Chondrocyte (in vitro differentiated cells): ENCODE data around the gene SPOCK3. TPM values are rescaled to one million over a fixed set of nuclear protein-coding genes. Genes with fewer than 3 reads are reported as not detected.

ENCODE experiments used
- DNase-seq: peaks from one replicate; pipeline ENCODE4 v3.0.0; 2021; ENCODE audit warnings: mixed read lengths, low spot score
- H3K27ac Mint-ChIP-seq: one replicate; pipeline ENCODE4 v1.8.0; 2021; ENCODE audit warnings: mild to moderate bottlenecking, moderate library complexity, mixed read lengths; ENCODE audit not compliant: unreplicated experiment
- H3K27me3 Mint-ChIP-seq: 2 replicates; pipeline ENCODE4 v1.8.0; 2021; ENCODE audit warnings: low read depth, mixed read lengths
- H3K36me3 Mint-ChIP-seq: 2 replicates; pipeline ENCODE4 v1.8.0; 2021; ENCODE audit warnings: low read depth, mixed read lengths
- H3K4me1 Mint-ChIP-seq: 2 replicates; pipeline ENCODE4 v1.8.0; 2021; ENCODE audit warnings: low read depth, mild to moderate bottlenecking, mixed read lengths
- H3K4me3 Mint-ChIP-seq: one replicate; pipeline ENCODE4 v1.8.0; 2021; ENCODE audit warnings: mild to moderate bottlenecking, moderate library complexity, mixed read lengths; ENCODE audit not compliant: unreplicated experiment
- H3K9me3 Mint-ChIP-seq: 2 replicates; pipeline ENCODE4 v1.8.0; 2021; ENCODE audit warnings: low read depth, mixed read lengths
- CTCF ChIP-seq: fragments of 200-600 bp; sonication (generic); IDR thresholded peaks from 2 replicates; pipeline ENCODE4 v1.5.0; 2021; ENCODE audit warnings: antibody characterized with exemption, mild to moderate bottlenecking, moderate library complexity
- total RNA-seq: library from RNA; stranded (reverse); gene quantifications from 3 replicates; pipeline ENCODE4 v1.2.1, GENCODE V29; 2021

The SPOCK3 gene
- total RNA-seq, 1 donor from 2014 or later, result not detected

DNA sequence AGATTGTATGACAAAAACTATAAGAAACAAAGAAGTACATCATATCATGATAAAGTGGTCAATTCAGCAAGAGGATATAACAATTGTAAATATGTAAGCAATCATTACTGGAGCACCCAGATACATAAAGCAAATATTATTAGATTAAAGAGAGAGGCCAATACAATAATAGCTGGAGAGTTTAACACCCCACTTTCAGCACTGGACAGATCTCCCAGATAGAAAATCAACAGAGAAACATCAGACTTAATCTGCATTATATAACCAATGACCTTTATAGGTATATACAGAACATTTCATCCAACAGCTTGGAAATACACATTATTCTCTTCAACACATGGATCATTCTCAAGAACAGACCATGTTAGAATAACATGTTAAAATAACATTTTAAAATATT is 128.4 kb downstream of the SPOCK3 start:
- no peak for DNase-seq
- TF ChIP-seq CTCF, result no peak
- Mint-ChIP-seq H3K4me1 (no peaks in the 10 kb centered on the region), H3K27me3 (peaks cover 5% of the 10 kb centered on the region), H3K36me3 (no peaks in the 10 kb centered on the region), H3K4me3 (no peak overlapping the region), H3K27ac (no peak overlapping the region), H3K9me3 (peaks cover 5% of the 10 kb centered on the region)

DNA sequence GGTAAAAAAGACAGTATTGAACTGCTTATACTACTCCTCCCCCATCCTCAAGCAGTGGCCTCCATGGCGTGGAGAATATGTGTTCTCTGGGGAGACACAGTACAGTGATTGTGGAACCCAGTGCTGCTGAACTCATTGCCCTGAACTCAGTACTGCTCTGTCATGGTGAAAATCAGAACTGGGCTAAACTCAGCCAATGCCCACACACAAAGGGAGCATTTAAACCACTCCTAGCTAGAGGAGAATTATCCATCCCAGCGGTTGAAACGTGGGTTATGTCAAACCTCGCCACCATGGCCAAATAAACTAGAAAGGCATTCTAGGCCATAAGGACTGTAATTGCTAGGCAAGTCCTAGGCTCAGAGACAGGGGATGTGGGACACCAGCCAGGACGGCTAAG is 131.8 kb downstream of the SPOCK3 start:
- Mint-ChIP-seq H3K4me3 (no peak overlapping the region), H3K27ac (no peak overlapping the region), H3K36me3 (no peaks in the 10 kb centered on the region), H3K27me3 (peaks cover 3% of the 10 kb centered on the region), H3K9me3 (peaks cover 3% of the 10 kb centered on the region), H3K4me1 (no peaks in the 10 kb centered on the region)
- no peak for TF ChIP-seq CTCF
- no peak for DNase-seq

GRCh38 chr4:167101035-167101434 is 133.3 kb downstream of the SPOCK3 start:
- H3K4me3 Mint-ChIP-seq, result no peak overlapping the region
- H3K9me3 Mint-ChIP-seq, result peaks cover 3% of the 10 kb centered on the region
- no peaks in the 10 kb centered on the region for H3K36me3 Mint-ChIP-seq
- no peak for DNase-seq
- no peaks in the 10 kb centered on the region for H3K4me1 Mint-ChIP-seq
- H3K27me3 Mint-ChIP-seq, result peaks cover 3% of the 10 kb centered on the region
- no peak for TF ChIP-seq CTCF
- no peak overlapping the region for H3K27ac Mint-ChIP-seq

DNA sequence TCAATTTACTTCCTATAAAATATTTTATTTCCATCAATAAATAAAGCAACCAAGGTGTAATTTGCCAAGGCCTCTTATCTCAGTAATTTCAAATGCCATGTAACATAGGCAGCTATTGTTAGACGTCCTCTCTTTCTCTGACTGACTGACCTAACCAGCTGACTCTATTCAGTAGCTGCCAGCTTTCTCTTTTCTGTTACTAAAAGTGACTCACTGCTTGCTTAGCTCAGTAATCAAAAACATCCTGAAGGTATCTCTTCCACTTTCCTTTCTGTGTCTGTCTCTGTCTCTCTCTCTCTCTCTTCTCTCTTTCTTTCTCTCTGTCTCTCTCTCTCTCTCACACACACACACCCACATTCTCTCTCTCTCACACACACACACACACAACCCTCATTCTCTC is 134.2 kb downstream of the SPOCK3 start:
- no peak overlapping the region for H3K27ac Mint-ChIP-seq
- no peaks in the 10 kb centered on the region for H3K36me3 Mint-ChIP-seq
- H3K4me1 Mint-ChIP-seq, result no peaks in the 10 kb centered on the region
- peaks cover 3% of the 10 kb centered on the region for H3K9me3 Mint-ChIP-seq
- no peak for TF ChIP-seq CTCF
- peaks cover 3% of the 10 kb centered on the region for H3K27me3 Mint-ChIP-seq
- no peak overlapping the region for H3K4me3 Mint-ChIP-seq
- DNase-seq, result no peak

DNA sequence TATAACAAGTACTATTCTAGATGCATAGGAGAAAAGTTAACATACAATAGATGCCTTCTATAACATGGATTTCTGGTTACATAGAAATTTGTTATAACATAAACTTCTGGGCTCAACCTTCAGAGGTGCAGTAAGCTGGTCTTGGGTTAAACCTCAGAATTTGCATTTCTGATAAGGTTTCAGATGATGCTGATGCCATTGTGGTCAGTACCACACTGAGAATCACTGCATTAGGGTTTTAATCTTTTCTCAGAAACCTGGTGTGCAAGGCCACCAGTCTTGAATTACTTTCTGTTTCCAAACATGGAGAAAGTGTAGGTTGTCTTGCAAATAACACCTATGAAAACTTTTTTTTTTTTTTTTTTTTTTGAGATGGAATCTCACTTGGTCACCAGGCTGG is 146.2 kb downstream of the SPOCK3 start:
- Mint-ChIP-seq H3K27me3 (no peaks in the 10 kb centered on the region), H3K9me3 (no peaks in the 10 kb centered on the region), H3K27ac (no peak overlapping the region), H3K4me3 (no peak overlapping the region), H3K4me1 (no peaks in the 10 kb centered on the region), H3K36me3 (no peaks in the 10 kb centered on the region)
- no peak for TF ChIP-seq CTCF
- no peak for DNase-seq
